HG02642 (cell line): ENCODE data around the gene CALR3.
"Not testable (repeated sequence)": the region's sequence is repeated elsewhere in the genome, so short reads cannot be mapped to it uniquely, and the experiment has no call there.

Source experiments
- ATAC-seq: cut with Tn5 transposase; IDR thresholded peaks from one replicate; pipeline ENCODE4 v1.9.1; 2021; ENCODE audit warnings: mild to moderate bottlenecking; ENCODE audit not compliant: unreplicated experiment, poor library complexity

CALR3 gene

DNA sequence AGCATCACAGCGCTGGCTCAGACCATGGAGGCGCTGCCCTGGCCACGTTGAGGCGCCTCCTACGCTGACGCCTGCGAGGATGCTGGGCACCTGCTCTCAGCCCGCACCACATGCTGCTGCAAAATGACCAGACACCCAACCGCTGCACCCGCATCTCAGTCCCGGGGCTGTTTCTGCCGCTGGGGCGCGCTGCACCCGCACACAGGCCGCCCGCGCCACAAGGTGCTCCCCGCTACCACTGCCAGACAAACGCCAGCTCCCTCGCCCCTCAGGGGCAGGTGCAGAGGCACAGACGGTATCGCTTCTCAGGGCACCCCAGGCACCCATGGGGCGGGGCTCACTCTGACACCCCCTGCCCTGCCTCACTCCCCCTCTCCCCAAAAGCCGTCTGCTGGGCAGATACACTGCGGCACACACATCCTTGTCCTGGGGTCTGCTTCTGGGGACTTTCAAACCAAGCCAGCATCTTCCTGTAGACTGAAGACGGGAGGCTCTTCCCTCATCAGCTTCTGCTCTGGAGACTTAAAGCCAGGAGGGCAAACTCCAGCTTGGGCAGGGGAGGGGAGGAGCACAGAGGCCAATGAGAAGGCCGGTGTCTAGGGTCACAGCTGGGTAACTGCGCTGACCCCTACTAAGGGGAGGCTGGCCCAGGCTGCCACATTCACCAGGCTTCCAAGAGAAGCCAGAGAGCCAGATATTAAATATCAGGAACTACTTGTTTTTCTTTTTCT is 29.9 kb upstream of the CALR3 start:
- no peak for ATAC-seq

DNA sequence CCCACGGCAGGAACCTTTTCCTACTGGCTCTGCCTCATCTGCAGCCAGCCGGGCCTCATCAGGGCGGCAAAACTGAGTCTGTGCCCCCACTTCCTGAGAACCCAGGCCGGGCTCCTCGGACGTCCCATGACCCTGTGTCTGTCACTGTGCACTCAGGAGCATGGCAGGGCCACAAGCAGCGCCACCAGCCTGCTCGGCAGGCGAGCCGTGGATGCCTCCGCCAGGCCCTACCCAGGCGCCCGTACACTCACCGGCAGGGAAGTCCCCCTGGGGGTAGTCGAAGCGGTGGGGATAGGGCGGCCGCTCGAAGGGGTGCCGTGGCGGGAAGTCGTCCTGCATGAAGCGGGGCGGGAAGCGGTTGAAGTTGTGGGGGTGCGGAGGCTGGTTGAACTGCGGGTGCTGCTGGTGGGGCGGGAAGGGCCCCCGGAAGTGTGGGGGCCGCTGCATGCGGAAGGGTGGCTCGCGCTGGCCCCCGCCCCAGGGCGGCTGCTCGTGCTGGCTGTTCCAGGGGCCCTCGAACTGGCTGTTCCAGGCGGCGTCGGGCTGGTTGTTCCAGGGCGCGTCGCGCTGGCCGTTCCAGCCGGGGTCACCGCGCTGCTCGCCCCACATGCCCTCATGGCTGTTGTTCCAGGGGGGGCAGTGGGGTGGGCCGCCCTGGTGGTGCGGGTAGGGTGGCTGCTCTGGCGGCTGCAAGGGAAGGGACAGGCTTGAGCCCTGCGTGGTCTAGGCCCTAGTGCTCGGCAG is 29.2 kb upstream of the CALR3 start:
- ATAC-seq: no peak

DNA sequence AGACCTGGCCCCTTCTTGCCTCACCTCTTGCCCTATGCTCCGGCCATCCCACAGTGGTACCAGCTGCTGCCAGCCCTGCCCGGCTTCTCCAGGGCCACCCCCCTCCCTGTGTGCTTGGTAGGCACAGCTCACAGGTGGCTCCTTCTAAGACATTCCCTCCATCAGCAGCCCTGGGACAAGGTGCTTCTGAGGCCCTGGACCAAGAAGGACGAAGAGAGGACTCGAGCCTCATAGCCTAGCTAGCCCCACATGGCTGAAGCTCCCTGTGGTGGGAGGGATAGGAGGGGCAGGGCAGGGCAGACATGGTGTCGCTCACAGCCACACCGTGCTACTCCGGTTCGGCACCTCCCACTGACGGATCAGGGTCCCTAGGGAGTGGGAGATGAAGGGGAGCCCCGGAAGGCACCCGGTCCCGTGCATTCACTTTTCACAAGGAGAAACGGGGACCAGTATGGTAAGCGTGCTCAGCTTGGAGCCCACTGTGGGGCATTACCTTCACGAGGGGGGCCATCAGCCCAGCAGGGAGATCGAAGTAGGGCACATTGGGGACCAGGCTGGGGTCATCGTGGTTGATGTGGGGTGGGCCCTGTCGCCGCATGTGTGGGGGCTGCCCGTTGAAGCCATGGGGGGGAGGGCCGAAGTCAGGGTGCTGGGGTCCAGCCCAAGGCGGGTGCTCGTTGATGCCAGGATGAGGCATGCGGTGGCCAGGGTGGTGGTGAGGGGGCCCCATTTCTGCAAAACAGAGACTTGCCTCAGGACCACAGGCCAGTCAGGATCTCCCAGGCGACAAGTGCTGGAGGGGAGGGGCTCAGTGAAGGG is 26.8 kb upstream of the CALR3 start:
- no peak for ATAC-seq

DNA sequence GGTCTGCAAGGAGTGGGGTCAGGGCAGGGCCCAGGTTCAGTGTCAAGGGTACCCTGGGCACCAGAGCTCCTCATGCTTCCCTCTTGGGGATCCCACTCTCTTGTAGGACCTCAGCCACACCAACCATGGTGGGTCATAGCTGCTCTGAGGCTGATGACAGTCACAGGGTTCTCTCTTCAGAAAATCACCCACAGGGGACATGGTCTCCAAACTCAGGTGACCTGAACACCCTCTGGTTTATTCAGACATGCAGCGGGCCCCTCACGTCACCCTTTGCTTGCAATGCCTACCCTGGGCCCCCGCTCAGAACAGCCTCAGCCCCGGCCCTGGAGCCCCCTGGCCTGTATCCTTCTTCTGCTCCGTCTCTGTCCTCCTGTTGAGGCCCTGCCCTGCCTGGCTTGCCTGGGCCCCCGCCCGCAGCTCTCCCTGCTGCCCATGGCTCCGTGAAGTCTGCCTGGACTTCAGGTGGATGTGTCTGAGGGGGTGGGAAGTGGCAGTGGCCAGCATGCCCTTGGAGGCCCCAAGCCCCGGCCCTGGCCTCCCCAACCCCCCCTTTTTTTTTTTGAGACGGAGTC is 25.8 kb upstream of the CALR3 start:
- ATAC-seq: no peak

DNA sequence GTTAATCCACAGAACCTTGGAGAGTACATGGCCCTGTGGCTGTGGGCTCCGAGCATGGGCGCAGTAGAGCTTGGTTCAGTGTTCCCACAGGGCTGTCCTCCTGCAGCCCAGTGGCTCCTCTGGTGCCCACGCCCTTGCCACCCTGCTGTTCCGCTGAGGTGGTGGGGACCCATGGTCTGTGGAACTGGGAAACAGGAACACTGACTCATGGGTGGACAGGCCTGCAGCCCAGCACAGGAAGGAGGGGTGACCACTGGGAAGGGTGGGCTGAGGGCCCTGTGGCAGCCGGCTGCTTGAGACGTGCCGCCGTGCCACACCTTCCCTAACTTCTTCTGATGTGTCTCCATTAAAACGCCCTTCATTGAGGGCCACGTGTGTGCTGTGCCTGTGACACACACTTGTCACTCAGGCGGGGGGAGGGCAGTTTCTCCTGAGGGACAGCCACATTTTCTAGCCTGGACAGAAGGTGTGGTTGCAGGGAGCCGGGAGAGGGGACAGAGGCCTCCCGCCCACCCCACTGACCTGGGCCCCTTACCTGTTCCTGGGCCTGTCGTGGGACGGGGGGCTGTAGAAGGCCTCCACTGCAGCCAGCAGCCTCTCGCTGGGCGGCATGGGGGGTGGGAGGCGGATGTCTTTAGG is 25.1 kb upstream of the CALR3 start:
- no peak for ATAC-seq

DNA sequence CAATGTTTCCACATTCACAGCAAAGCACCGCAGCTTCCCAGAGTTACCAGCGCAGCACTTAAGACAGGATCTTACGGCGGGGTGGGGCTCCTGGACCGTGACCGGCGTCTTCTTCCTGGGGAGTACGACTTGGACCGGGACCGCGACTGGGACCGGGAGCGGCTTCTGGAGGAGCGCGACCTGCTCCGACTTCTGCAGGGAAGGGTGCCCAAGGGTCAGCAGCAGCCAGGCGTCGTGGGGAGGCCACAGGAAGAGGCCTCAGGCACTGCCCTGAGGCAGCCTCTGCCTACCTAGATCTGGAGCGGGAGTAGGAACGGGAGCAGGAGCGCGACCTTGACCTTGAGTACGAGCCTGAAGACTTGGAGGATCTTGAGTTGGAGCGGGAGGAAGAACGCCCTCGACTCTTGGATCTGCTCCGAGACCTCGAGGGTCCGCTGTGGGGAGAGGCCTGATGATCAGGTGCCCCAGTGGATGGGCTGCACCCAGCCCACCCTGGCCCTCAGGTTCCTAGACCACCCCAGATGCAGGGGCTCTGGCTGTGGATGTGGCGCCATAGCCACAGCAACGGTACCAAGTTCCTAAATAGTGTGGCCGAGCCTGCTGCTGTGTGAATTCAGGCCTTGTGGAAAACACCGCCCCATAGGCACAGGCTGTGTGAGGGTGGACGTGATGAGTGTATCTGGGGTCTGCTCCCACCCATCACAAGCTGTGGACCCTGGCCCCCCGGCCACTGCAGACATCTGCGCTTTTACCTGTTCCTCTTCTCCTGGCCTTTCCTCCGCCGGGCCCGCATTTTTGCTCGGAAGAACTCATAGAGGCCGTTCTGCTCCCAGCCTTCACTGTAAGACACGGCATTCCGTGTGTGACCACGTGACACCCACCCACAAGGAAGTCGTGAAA is 24.4 kb upstream of the CALR3 start:
- ATAC-seq: no peak

DNA sequence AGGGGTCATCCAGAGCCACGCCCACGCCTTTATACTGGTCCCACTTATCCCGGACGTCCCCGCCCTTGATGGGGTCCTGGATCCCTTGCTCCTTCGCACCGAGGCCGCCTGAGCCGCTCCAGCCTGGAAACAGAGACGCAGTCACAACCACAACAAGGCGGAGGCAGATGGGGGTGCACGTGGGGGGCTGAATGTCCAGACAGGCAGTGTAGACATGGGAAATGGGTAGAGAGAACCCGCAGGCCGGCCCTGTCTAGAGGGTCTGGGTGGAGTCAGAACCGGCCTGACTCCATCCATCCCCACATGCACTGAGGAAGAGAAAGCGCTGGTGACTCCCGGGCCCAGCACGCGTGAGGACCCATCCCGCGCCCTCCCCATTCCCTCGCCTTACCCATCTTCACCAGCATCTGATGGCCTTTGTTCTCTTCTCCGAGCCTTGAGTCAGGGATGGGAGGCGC is 23.3 kb upstream of the CALR3 start:
- ATAC-seq: no peak

DNA sequence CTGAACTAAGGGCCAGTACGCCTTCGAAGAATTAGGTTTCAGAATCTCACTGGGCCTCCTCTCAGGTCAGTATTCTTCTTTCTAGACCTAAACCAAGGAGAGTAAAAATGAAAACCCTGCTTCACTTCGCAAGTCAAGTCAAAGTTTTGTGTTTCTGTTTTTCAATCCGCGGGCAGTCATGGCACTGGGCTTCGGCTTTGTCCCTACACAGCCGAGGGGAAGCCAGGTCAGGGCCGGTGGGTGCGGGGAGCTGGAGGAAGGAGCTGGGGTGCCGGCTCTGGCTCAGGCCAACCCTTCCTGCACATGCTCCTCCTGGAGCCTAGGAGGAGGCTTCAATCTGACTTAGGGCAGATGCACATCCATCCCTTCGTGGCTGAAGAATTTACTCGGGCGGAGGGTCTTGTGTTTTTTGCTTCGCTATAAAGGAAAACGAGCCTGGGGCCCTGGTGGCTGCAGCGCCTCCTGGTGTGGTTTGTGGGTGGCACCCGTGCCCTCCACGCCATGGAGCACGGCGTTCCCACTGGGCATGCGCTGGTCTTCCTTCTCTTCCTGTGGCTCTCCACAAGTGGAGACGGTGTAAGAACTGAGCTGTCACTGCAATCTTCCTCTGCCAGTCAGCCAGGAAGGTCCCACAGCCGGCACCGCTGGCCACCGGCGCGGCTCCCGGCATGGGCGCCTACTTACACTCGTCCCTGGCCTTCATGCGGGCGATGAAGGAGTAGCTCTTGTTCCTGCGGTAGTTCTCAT is 22.7 kb upstream of the CALR3 start:
- no peak for ATAC-seq

DNA sequence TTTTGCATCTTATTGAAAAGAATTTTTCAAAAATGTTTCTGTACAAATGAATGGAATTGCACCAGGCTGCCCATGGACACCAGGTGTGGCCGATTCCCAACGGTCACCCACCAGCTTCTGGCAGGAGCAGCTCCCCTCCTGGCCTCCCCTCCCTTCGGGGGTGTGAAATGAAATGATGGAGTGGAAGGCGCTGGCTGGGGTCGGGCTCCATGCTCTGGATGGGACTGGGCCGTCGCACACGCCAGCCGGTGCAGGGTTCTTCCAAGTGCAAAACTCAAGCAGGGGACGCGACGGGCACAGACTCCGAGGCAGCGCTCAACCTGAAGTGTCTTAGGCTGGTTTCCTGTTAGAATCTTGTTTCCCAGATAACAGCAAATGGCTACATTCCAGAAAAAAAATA is 22.1 kb upstream of the CALR3 start:
- ATAC-seq: no peak

DNA sequence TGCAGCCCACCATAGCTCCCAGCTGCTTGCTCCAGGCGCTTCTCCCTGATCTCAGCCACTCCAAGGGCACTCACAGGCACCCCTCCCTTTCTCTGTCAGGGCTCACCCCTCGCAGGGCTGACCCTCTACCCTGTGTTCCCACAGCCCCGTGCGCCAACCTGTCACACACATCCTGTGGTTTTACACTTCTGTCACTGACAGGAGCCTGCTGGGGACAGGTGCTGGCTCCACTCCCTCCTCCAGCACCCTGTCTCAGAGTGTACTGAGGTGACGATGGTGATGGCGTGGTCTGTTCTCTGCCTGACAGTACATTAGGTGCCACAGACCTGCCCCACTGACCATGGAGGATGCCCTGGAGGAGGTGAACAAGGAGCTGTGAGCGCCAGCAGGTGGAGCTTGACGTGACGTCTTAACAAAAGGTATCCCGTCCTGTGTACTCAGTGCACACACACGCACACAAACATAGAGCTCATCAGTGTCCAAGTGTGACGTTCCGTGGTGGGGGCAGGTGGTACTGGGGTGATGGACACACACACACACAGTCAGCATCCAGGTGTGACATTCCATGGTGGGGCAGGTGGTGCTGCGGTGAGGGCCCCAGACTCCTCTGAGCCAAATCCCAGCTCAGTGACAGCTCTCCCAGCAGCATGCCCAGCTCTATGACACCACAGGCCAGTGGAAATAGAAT is 21.1 kb upstream of the CALR3 start:
- ATAC-seq: no peak

DNA sequence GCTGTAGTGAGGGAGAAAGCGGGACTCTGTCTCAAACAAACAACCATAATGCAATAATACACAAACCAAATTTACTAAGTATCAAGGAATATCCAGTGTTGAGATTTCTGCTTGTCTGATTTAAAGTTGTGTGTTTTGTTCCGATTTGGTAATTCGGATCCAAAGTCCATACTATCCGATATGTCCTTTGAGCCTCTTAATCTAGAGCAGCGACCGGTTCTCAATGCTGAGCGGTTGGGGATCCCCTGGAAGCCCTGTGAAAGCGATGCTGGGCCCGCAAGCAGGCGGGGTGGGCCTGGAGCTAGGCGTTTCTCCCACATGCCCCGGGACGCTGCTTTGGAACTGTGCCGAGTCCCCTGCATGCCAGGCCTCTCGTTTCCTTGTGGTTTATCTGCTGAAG is 20.4 kb upstream of the CALR3 start:
- ATAC-seq: no peak

DNA sequence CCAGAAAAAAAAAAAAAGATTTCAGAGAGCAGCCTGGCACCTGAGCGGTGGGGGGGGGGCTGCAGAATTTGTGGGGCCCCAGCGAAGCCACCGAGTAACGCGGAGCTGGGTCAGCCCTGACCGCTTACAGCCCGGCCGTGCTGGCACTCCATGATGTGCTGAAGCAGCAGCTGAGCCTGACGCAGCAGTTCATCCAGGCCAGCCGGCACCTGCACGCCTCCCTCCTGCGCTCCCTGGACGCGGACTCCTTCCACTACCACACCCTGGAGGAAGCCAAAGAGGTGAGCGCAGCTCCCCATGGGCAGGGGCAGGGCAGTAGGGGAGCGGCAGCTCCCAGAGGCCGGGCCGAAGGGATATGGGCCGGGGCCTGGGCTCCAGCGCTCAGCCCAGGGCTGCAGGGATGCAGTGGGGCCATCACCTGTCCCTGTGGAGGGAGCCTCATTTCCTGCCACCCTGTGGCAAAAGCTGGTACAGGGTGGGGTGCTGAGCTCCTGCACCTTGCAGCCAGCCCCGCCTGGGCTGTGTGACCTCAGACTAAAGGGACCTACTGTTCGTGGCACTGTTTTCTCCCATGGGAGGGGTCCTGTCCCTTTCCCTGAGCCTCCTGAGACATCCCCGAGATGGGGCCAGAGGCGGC is 18.5 kb upstream of the CALR3 start:
- no peak for ATAC-seq

DNA sequence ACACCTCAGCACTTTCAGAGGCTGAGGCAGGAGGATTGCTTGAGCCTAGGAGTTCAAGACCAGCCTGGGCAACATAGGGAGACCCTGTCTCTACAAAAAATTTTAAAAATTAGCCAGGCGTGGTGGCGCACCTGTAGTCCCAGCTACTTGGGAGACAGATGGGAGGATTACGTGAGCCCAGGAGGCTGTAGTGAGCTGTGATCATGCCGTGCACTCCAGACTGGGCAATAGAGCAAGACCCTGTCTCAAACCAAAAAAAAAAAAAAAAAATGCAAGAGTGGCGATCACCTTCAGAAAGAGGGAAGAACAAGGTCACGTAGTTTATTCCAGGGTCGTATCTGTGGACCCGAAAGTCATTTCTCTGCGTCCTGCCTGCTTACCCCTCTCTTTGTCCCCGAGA is 16.6 kb upstream of the CALR3 start:
- not testable (repeated sequence) for ATAC-seq

DNA sequence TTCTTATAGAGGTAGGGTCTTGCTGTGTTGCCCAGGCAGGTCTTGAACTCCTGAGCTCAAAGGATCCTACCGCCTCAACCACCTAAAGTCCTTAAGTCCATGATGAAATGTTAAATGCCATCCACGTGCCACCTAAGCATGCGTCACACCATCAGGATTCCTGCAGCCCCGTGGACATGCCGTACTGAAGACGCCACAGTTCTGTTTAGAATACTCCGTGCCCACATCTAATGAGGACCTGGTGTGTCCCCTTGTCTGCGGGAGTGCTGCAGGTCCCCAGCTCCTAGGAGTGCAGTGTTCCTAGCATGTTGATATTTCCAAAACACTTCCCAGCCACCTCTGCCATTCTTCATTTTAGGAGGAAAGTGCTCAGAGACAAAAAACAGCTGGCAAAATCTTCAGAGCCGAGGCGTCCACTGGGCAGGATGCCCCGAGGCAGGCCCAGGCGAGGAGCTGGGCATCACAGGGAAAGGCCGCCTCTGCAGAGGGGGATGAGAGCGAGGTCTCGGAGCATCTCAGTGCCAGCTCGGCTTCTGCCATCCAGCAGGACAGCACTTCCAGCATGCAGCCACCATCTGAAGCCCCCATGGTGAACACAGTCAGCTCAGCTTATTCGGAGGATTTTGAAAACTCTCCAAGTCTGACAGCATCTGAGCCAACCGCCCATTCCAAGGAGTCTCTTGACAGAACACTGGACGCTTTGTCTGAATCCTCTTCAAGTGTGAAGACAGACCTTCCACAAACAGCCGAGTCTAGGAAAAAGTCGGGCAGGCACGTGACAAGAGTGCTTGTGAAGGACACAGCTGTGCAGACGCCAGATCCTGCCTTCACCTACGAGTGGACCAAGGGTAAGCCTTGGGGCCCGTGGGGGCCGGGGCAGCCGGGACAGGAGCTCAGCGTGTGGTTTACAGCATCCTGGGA is 13.4 kb upstream of the CALR3 start:
- ATAC-seq: no peak

DNA sequence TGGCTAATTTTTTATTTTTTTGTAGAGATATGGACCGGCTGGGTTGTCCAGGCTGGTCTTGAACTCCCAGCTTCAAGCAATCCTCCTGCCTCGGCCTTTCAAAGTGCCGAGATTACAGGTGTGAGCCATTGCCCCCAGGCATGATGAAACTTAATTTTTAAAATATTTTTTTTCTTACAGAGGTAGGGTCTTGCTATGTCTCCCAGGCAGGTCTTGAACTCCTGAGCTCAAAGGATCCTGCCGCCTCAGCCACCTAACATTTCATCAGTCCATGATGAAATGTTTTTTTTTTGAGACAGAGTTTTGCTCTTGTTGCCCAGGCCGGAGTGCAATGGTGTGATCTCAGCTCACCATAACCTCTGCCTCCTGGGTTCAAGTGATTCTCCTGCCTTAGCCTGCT is 12.6 kb upstream of the CALR3 start:
- ATAC-seq: no peak

DNA sequence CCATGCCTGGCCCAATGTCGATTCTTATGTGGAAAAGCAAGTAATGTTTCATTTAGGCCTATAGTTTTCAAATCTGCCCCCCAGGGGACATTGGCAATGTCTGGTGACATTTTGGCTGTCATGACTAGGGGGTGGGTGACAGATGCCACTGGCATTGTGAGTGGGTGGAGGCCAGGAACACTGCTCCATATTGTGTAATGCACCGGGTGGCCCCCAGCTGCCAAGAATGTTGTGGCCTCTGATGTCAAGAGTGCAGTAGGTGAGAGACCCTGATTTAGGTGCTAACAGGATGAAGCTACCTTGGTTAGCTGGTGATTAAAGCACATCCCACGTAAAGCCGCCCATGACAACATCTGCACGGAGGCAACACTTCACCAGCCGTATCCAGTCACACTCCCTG is 11.0 kb upstream of the CALR3 start:
- ATAC-seq: no peak

DNA sequence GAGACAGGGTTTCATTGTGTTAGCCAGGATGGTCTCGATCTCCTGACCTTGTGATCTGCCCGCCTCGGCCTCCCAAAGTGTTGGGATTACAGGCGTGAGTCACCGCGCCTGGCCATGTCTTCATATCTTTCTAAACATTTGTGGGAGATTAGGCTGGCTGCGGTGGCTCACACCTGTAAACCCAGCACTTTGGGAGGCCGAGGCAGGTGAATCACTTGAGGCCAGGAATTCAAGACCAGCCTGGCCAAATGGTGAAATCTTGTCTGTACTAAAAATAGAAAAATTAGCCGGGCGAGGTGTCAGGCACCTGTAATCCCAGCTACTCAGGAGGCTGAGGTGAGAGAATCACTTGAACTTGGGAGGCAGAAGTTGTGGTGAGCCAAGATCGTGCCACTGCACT is 10.2 kb upstream of the CALR3 start:
- ATAC-seq: not testable (repeated sequence)
